GOT3 (cell line): ENCODE data around the gene SH3BP5.

Experiments
- DNase-seq: peaks from one replicate; lab custom pipeline; 2025; ENCODE audit warnings: mixed read lengths; lab: John Stamatoyannopoulos, UW

Gene SH3BP5

DNA sequence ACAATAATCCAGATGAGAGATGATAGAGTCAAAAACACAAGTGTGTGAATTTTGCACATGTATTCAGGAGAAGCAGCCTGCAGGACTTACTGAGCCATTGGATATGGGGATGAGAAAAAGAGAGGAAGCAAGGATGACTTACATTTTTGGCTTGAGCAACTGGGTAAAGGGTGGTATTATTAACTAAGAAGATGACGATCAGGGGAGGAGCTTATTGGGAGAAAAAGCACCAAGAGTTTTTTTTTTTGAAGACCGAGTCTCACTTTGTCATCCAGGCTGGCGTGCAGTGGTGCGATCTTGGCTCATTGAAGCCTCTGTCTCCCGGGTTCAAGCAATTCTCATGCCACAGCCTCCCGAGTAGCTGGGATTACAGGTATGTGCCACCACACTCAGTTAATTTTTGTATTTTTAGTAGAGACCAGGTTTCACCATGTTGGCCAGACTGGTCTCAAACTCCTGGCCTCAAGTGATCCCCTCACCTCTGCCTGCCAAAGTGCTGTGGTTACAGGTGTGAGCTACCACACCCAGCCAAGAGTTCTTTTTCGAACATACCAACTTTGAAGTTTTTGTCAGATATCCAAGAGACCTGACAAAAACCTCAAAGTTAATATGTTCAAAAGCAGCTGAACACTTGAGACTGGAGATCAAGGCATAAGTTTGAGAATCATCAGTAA is 14.8 kb upstream of the SH3BP5 start:
- DNase-seq = no peak

DNA sequence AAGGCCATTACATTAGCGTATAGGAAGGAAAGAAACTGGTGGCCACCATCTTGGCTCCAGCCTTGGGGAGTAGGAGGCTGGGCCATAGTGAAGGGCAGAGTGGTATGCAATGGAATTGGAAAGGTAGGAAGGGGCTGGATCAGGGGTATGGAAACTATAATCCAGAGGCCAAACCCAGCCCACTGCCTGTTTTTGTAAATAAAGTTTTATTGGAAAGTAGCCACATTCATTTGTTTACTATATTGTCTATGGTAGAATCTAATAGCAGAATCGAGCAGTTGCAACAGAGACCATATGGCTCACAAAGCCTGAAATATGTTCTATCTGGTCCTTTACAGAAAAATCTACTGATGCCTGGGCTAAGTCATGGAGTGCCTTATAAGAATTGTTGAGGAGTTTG is 14.1 kb upstream of the SH3BP5 start:
- DNase-seq = no peak

DNA sequence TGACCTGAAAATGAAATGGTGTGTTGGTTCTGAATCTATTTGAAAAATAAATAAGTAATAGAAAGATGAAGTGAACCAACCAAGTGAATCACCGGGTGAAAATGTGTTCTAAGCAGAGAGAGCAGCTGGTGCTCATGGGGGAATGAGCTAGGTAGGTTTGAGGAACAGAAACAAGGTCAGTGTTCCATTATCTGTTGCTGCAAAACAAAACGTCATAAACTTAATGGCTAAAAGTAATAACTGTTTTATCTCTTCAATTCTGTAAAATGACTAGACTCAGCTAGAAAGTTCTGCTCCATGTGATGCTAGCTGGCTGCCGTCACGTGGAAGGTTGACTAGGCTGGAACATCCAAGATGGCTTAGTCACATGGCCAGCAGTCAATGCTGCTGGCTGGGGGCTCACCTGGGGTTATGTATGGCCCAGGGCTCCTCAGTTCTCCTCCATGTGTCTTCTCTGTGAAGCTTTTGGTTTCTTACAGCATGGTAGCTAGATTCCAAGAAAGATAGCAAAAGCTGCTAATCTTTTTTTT is 13.3 kb upstream of the SH3BP5 start:
- DNase-seq = no peak

DNA sequence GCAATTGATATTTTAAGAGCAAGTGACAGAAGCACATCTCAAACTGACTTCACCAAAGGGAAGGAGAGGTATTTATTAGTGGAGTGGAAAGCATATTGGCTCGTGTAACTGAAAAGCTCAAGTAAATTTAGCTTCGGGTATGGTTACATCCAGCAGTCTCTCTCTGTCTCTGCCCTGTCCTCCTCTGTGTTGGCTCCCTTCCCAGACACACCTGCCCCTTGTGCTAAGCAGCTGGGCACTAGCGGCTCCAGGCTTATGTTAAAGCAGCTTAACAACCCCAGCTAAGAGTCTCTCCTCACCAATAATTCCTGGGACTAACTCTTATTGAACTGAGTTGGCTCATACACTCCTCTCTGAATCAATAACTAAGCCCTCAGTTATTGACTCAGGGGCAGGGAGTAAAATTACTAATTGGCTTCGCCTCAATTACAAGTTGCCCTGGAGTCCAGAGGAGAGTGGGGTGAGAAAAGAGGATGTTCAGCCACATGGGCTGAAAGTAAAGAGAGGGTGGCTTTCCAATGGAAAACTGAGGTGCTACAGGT is 12.8 kb upstream of the SH3BP5 start:
- no peak for DNase-seq

DNA sequence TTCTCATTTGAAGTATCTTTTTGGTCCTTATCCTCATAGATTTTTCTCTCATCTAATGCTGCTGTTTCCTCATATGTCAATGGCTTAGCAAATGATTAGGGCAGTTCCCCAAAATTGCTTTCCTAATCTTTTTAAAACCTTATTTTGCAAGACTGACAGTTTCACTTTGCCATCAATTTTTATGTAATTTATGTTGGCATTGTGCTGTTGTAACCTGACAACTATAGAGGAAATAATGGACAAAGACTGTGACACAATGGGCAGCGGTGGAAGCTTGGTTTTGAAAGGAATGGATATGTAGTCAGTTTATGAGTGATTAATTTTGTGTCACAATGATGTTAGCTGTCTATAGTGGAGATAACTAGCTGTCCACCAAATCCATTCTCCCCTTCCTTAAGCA is 10.6 kb upstream of the SH3BP5 start:
- DNase-seq = no peak

DNA sequence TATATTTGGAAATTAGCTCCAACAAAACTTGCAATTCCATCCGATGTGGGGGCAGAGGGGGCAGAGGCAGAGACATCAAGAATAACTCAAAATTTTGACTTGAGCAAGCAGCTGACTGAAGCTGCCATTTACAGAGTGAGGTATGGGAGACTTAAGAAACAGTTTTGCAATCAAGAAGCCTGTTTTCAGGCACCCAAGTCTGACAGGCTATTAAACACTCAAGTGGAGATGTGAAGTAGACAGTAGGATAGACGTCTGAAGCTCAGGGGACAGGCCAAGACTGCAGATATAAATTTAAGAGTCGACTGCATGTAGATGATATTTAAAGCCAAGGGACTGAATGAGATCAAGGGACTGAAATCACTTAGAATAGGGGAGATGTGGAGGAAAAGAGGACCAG is 9.9 kb upstream of the SH3BP5 start:
- DNase-seq = no peak

DNA sequence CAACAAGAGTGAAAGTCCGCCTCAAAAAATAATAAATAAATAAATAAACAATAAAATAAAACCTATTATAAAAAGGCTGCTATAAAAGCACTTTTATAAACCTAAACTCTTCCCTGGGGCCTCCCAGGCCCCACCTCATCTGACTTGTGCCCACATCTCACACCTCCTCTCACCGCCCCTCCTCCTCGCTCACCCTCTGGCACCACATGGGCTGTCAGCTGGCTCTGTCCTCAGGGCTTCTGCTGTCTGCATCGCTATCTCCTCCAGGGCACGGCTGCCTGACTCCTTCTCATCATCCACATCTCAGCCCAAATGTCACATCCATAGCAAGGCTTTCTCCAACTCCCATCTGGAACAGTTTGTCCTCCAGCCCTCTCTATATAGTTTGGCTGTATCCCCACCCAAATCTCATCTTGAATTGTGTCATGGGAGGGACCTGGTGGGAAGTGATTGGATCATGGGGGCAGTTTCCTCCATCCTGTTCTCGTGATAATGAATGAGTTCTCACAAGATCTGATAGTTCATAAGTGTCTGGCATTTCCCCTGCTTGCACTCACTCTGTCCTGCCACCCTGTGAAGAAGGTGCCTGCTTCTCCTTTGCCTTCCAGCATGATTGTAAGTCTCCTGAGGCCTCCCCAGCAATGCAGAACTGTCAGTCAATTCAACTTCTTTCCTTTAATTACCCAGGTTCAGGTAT is 8.8 kb upstream of the SH3BP5 start:
- DNase-seq = no peak

DNA sequence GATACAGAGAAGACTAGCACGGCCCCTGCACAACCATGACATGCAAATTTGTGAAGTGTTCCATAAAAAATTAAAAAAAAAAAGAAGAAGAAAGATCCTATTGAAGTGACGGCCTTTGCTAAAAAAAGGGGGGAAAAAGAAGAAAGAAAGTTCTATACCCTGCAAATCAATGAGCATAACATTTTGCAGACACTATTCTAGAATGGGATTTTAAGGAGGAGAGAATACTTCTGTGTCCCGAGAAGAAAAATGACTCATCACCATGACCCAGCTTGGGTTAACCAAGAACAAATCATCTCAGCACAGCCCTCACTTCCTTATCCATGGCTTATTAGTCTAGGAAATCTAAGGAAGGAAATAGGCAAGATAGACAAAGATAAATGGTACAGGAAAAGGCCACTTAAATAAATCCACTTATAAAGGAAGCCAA is 7.4 kb upstream of the SH3BP5 start:
- DNase-seq = no peak

DNA sequence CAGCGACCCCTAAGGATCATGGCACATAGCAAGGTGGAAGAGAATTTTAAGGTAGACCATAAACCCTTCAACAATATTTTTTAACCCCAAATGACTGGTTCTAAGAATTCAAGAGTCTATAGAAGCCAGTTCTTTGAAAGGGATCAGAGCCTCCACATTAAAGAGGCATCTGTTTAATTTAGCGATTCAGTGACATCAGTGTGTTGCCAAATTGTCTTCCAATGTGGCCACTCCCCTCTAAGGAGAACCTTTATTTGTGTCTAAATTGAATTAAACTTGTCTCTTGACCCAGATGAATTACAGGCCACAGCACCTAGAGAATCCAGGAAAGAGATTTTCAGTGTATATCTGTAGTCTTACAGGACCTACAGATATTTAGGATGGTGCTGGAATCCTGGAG is 6.6 kb upstream of the SH3BP5 start:
- DNase-seq = no peak

DNA sequence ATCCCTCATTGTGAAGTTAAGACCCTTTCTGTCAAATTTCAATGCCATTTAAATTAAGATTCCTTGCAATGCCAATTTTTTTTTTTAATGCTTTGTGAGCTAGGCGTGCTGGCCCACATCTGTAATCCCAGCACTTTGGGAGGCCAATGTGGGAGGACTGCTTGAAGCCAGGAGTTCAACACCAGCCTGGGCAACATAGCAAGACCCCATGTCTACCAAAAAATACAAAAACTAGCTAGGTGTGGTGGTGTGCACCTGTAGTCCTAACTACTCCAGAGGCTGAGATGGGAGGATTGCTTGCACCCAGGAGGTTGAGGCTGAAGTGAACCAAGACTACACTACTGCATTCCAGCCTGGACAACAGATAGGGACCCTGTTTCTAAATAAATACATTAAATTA is 5.6 kb upstream of the SH3BP5 start:
- no peak for DNase-seq

DNA sequence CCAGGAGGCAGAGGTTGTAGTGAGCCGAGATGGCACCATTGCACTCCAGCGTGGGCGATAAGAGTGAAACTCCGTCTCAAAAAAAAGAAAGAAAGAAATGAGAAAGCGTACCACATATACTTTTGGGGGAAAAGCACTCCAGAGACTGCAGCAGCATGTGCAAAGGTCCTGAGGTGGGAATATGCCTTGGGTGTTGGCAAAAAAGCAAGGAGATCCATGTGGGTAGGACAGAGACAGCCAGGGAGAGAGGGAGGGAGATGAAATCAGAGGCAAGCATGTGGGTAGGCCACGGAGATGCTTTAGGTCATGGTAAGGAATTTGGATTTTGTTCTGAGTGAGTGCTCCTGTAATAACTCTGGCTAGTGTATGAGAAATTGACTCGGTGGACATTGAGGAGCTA is 3.7 kb upstream of the SH3BP5 start:
- DNase-seq = no peak

DNA sequence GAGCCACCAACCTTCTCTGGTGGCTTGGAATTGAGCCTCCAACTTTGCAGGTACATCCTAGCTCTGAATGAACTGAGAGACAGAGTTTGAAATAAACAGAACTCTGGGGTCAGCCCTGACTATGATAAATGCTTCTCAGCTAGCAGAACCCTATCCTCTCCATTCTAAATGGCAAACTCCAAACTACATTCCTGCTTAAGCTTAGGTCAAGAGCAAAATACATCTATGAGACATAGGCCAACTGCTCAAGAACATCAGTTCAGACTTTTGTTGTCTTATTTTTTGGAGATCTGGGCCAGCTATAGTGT is 1.5 kb upstream of the SH3BP5 start:
- no peak for DNase-seq

DNA sequence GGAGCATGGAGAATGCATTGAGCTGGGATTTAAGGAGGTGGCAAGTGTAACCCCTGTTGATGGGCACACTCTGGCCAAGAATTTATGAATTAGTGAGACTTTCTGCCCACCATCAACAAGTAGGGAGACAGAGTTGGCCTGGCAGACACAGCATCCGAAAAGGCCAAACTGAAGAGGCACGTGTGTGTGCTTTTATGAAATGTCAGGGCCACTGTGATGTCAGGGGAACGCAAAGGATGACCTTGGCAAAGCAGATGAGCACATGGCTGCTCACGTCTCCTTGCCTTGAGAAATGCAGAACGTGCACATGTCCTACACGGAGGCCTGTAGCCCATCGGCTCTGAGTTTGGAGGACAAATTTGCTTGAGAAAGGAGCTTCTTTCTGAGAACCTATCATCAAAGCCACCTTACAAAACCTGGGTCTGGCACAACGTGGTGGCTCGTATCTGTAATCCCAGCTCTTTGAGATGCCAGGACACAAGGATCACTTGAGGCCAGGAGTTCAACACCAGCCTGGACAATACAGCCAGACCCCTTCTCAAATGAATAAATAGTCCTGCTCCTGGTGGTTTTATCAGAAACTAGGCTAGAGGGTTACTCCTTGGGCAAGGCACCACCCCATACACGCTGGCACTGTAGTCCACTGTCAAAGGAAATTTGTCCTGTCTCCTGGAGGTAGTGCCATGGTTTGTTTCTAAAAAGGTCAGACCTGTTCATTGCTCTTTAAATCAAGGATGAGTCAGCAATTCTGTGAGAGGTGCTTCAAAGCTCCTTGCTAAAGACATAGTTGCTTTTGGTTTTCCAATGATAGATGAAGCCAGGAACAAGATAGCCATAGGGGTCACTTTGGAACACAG is 941 bp upstream of the SH3BP5 start:
- DNase-seq = no peak

DNA sequence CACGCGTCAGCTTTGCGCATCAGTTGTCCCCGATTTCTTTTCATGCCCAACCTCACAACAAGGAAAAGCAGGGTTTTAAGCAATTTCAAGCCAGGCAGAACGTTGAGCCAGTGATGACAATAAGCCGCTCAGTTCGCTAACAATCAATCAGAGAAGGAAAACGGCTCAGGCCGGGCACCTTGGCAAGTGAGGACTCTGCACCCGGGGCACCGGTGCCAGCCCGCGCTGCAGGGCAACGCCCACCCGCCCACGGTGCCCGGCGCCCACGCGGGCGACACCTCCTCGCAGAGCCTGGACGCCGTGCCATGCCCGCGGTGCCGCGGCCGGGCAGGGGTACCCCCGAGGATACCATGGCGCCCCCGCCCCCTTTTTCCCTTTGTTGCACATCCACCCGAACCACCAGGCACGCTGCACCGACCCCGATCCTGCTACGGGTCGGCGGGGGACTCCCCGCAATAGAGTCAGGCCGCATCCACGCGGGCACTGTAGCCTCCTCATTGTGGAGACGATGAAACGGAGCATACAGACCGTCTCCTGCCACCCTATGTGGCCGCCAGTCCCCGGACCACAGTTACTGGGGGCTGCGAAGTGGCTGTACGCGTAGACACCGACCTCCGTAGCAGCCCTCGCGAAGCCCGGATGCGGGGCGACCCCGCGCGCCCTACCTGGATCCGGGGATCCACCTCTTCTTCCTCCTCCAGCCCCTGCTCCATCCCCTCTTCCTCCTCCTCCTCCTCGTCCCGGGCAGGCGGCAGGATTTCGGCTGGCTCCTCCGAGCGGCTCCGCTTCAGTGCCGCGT is 581 bp downstream of the SH3BP5 start:
- peak; percentile 49 for DNase-seq

DNA sequence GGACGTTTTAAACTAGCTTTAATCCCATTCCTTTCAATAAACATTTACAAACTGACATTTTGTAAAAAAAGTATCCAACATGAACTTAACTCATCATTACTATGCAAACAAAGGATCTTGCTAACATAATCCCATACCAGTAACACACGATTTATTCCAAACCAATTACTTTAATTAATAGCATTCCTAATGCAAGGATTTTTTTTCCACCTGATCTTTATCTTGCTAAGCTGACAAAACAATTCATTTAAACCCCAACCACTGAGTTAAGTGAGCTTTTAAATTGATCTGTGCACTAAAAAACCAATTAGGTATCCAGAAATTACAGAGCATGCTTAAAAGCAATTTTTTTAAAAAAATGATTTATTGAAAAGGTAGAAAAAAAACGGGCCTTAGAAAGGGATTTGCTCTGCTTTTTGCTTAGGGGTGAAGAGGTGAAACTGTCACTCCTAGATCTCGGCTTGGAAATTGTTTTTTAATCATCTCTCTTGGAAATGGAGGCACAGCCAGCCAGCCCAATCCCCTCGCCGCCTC is 1.2 kb downstream of the SH3BP5 start:
- DNase-seq = no peak

DNA sequence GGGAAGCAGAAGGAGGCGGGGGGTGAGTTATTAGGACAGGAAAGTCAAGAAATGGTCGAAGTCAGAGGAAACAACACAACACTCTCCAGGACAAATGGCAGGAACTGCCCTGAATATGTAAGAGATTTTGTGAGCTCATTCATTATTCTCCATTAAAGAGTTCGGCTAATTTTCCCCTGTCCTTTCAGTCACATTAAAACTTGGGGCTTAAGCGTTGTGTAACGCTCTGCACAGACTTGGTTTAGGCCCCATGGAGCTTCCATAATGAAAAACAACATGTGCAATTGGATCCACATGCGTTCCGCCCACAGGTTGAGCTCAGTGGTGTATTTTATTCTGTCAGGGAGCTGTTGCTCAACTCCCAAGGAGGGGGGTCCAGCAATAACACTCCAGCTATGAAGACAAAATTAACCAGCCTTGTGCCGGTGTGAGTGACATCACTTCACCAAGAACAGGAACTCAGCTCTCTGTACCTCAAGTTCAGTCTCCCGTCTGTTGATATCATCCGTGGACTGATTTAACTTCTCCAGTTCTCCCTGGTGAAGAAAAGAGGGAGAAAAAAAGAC is 2.3 kb downstream of the SH3BP5 start:
- no peak for DNase-seq

DNA sequence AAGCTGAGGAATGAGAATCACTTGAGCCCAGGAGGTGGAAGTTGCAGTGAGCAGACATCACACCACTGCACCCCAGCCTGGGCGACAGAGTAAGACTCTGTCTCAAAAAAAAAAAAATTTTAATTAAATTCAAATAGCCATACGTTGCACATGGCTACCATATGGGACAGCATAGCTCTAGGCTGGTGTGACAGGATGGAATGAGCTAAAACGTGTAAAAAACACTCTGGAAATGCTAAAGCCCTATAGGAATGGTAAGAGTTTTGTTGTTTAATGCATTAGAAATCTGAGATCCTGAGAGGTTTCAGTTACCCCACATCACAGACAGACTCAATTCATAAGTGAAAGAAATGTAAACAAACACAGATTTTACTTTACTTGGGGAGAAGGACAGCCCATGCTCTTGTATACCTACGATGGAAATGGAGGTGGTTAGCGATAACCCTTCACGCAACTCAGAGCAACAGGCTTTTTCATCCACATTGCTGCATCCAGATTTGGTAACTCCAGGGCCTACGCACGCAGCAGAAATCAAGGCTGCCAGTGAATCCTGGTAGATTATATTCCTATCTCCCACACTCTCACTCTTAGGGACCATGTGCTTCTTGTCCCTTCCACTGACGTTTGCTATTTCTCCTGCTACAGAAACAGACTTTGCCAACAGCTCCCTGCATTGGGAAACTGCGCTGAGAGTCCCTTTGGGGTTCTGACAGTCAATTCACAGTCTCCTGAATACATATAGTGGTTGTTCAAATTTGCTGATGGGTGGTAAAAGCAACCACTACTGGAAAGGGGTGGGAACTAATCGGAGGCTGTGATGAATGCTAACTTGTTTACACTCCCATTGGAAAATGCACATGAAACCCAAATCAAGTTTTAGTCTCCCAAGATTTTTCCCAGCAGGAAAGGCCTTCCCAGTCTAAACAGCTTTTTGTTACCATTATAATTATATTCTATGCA is 3.1 kb downstream of the SH3BP5 start:
- no peak for DNase-seq

DNA sequence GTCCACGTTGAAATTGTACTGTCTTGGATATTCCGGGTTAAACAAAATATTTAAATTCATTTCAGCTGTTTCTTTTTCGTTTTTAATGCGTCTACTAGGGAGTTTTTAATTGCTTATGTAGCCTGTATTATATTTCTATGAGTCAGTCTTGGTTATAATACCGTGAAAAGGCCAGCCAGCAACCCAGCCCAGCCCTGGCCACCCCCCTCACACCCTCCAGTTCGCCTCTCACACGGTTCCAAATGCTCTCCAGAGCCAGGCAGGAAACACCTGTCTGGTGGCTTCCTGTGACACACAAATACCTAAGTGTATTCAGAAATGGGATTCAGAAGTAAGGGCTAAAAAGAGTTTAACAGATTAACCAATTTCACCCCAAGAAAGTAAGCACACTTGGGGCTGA is 4.4 kb downstream of the SH3BP5 start:
- no peak for DNase-seq

DNA sequence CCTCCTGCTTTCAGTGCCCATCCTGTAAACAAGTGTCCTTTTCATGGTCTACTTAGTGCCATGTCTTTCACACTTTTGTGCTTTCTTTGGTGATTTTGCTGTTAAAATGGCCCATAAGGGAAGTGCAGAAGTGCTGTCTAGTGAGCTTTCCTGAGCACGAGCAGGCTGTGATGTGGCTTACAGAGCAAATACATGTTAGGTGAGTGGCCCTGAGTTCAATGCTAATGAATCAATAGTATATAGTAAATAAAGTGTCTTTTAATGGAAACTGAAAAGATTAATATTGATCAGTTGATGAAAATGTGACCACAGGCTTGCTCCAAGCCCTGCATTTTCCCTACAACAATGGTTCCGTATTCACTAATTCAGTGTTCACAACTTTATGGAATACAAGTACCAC is 5.7 kb downstream of the SH3BP5 start:
- DNase-seq = no peak

DNA sequence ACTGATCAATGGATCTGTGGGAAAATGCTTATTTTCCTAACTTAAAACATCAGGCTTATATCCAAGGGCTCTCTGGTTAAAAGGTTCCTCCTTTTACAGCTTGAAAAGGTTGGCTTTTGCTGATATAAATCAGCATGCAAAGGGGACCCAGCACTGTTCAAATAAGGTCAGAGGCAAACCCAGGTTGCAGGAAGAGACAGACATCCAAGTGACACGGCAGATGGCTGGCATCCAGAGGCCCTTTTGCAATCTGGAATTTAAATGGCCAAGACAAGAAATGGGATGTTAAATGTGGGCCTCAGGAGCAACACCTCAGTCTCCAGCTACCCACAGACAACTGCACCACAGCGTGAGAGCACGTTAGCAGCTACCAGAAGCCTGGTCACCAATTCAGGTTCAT is 6.3 kb downstream of the SH3BP5 start:
- DNase-seq = no peak
